ENCODE data around the gene LDLRAD3. TPM values are rescaled to one million over a fixed set of nuclear protein-coding genes. Genes with fewer than 3 reads are reported as not detected.

The LDLRAD3 gene
- total RNA-seq, 1 experiment from 2014 or later: 12.1 TPM

DNA sequence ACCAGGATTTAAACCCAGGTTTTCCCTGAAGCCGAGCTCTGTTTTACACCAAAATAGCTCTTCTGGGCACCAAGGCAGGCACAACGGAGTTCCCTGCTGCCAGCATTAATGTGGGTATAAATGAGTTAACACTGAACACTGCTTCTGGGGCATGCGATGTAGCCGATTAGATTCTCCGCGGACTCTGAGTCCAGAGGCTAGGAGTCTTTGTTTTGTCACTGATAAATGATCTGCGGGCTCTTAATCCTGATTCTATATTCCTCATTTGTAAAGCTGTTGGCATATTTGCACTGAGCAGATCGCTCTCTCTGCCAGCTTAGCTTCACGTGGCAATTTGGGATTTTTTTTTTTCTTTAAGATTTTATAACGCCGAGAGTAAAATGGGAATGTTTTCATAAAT lies 16.8 kb upstream of the LDLRAD3 start:
- H2BK5ac ChIP-seq (ENCODE audit: insufficient read length, low read length): no peak overlapping the region
- no peak overlapping the region for H3K9ac ChIP-seq (ENCODE audit: extremely low read depth, insufficient read length, low read length)
- Mint-ChIP-seq H3K4me1 (0 out of 4 replicates have a peak, but pooled peaks cover 3 to 7% of the 10 kb centered on the region in 2 experiments), H3K27ac (no peak overlapping the region), H3K4me3 (no peak overlapping the region), H3K36me3 (ENCODE audit: insufficient read depth in 1 of 3, low read depth in 3 of 3) (0 out of 7 replicates have a peak, but pooled peaks cover 0 to 2% (median 0%) of the 10 kb centered on the region in 3 experiments), H3K27me3 (ENCODE audit: low read depth) (peaks cover 2% of the 10 kb centered on the region; the same call in 1 of the 2 replicates), H3K9me3 (no peaks in the 10 kb centered on the region; a peak in 2 of 5 replicates)
- H3K23ac ChIP-seq (ENCODE audit: insufficient read length, low read depth, low read length): no peak overlapping the region
- H2BK120ac ChIP-seq (ENCODE audit: low read depth, low read length, poor library complexity, severe bottlenecking): no peak overlapping the region
- H2AK5ac ChIP-seq (ENCODE audit: insufficient read length, low read length): no peak overlapping the region
- no peaks in the 10 kb centered on the region for H3K79me1 ChIP-seq (ENCODE audit: insufficient read depth, low read depth, low read length, poor library complexity, severe bottlenecking)
- no peak for DNase-seq
- no peaks in the 10 kb centered on the region for H3K9me3 ChIP-seq (ENCODE audit: control insufficient read depth, low read depth, low read length)
- no peak overlapping the region for H2BK12ac ChIP-seq (ENCODE audit: insufficient read length, low read depth, low read length)
- no peak overlapping the region for H3T11ph ChIP-seq (ENCODE audit: low read length)
- WGBS (ENCODE audit: extremely low coverage, insufficient read length, low lambda C conversion rate): no CpG with 5 or more reads among the region's 11 CpGs
- no peak overlapping the region for H4K91ac ChIP-seq (ENCODE audit: insufficient read length, low read depth, low read length)
- no peak overlapping the region for H3K14ac ChIP-seq (ENCODE audit: insufficient read depth, low read length)
- H3K18ac ChIP-seq (ENCODE audit: insufficient read length, low read depth, low read length): no peak overlapping the region
- no peak overlapping the region for H3K4me2 ChIP-seq (ENCODE audit: insufficient read depth, insufficient read length, low read length)
- no peaks in the 10 kb centered on the region for H3K23me2 ChIP-seq (ENCODE audit: insufficient read length, low read depth, low read length, poor library complexity, severe bottlenecking)
- no peak overlapping the region for H2BK15ac ChIP-seq (ENCODE audit: low read depth, low read length)
- H3K27ac ChIP-seq (ENCODE audit: insufficient read length, low read depth, low read length): no peak overlapping the region
- H4K8ac ChIP-seq (replicated peaks; ENCODE audit: insufficient read length, low read depth, low read length): no peak overlapping the region
- no peak overlapping the region for H2BK20ac ChIP-seq (ENCODE audit: low read depth, low read length, poor library complexity, severe bottlenecking)
- H3K4me1 ChIP-seq (ENCODE audit: insufficient read depth, low read length): no peaks in the 10 kb centered on the region
- H3K27me3 ChIP-seq (ENCODE audit: insufficient read depth, low read length): no peaks in the 10 kb centered on the region
- no peaks in the 10 kb centered on the region for H3K79me2 ChIP-seq (ENCODE audit: insufficient read depth, low read length)
- no peak overlapping the region for H3K4ac ChIP-seq (ENCODE audit: low read depth, low read length)
- TF ChIP-seq, protein P1, sequence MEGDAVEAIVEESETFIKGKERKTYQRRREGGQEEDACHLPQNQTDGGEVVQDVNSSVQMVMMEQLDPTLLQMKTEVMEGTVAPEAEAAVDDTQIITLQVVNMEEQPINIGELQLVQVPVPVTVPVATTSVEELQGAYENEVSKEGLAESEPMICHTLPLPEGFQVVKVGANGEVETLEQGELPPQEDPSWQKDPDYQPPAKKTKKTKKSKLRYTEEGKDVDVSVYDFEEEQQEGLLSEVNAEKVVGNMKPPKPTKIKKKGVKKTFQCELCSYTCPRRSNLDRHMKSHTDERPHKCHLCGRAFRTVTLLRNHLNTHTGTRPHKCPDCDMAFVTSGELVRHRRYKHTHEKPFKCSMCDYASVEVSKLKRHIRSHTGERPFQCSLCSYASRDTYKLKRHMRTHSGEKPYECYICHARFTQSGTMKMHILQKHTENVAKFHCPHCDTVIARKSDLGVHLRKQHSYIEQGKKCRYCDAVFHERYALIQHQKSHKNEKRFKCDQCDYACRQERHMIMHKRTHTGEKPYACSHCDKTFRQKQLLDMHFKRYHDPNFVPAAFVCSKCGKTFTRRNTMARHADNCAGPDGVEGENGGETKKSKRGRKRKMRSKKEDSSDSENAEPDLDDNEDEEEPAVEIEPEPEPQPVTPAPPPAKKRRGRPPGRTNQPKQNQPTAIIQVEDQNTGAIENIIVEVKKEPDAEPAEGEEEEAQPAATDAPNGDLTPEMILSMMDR (conservative IDR thresholded peaks at IDR 0.05): no peak
- no peak overlapping the region for H2AFZ ChIP-seq (ENCODE audit: low read length)
- H4K5ac ChIP-seq (ENCODE audit: insufficient read length, low read depth, low read length): no peak overlapping the region
- no peaks in the 10 kb centered on the region for H4K20me1 ChIP-seq (ENCODE audit: control insufficient read depth, insufficient read depth, insufficient read length)
- H3K56ac ChIP-seq (ENCODE audit: insufficient read length, low read depth, low read length): no peak overlapping the region
